GM19043 (cell line): Measurements from ENCODE around the gene MTHFD1.

Source experiments
- ATAC-seq: cut with Tn5 transposase; IDR thresholded peaks from one replicate; pipeline ENCODE4 v1.9.1; 2021; ENCODE audit warnings: low read depth; ENCODE audit not compliant: unreplicated experiment

Gene MTHFD1

GRCh38 chr14:64444984-64445845 is 57.1 kb downstream of the MTHFD1 start:
- ATAC-seq: peak; percentile 91

- ATAC-seq: no peak
Observed at GRCh38 chr14:64447876-64448670, 59.9 kb downstream of the MTHFD1 start.

DNA sequence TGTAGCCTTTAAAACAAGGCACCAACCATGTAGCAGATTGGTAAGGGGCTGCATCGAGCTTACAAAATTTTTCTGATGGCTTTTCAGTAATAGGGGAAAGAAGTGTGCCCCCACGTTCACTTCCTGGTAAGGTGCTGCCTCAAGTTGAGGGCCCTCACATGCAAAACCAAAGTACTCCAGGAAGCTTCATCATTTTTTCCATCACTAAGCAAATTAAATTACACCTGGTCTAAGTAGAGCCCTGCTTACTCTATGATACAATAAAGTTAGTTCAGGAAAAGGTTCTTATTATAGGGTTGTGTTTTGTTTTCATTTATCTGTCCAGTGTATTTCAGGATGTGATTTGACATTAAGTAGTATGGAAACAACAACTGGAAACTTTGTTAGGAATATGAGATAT is 62.1 kb downstream of the MTHFD1 start:
- no peak for ATAC-seq

DNA sequence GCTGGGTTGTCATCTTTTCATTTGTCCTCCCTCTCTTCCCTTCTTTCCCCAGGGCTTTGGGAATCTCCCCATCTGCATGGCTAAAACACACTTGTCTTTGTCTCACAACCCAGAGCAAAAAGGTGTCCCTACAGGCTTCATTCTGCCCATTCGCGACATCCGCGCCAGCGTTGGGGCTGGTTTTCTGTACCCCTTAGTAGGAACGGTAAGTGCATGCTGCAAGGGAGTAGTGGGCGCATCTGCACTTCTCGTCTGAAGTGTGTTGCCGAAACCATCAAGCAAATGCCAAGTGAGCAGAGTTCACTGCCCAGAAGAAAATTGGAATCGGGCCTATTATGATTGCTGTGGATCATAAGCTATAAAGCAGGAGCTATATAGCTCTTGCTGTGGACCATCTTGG is 66.5 kb downstream of the MTHFD1 start:
- no peak for ATAC-seq

- ATAC-seq: no peak
Observed at GRCh38 chr14:64459405-64460136, 71.4 kb downstream of the MTHFD1 start.

DNA sequence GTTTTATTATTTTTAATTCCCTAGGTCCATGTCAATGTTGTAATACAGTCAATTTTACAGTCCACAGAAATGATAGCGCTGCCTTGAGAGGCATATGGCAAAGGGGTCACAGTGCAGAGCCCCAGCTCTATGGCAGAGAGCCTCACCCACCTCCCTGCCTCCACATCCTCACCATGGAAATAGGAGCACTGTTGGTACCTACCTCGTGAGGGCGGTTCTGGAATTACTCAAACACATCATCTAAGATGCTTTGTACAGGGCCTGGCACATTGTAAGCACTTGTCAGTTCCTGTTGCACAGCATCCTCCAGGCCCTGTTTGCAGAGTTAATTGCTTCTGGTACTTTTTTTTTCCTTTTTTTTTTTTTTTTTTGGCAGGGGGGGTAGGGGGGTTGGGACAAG is 73.1 kb downstream of the MTHFD1 start:
- ATAC-seq: no peak

GRCh38 chr14:64463195-64463594 is 75.0 kb downstream of the MTHFD1 start:
- ATAC-seq: no peak

DNA sequence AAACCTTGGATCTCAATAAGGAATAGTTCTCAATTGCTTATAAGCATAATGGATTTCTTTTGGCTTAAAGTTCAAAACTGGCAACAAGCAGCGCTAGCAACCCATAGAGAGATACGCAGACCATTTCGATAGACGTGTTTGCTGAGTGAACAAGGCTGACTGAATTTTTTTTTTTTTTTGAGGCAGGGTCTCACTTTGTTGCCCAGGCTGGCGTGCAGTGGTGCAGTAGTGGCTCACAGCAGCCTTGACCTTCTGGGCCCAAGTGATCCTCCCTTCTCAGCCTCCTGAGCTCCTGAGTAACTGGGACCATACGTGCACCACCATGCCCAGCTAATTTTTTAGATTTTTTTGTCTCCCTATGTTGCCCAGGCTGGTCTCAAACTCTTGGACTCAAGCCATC is 75.7 kb downstream of the MTHFD1 start:
- ATAC-seq: no peak

GRCh38 chr14:64464651-64465050 is 76.5 kb downstream of the MTHFD1 start:
- no peak for ATAC-seq

- peak; percentile 53 for ATAC-seq
Observed at GRCh38 chr14:64465191-64465822, 77.2 kb downstream of the MTHFD1 start, which contains the start of gene AKAP5. Gene AKAP5 (plus strand): TSS chr14:64465499. CDS start chr14:64468395, 2,896 bp downstream.

- ATAC-seq: no peak
Observed at GRCh38 chr14:64465831-64466554, 77.8 kb downstream of the MTHFD1 start.

DNA sequence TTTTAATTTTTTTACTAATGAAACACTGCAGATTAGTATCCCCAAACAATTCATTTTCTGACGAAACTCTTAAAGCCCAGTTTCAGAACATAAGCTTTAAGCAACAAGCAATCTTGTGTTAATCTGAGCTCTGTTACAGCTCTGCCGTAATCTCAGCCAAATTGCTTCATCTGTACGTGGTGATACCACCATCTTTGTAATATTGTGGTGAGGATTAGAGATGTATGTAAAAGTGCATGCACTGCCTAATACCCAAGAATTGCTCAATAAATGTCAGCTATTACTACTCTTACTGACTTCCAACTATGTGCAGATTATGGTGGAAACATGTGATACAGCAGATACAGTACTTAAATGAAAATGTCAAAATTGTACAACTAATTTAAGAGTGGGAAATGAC is 78.9 kb downstream of the MTHFD1 start:
- ATAC-seq: no peak

- no peak for ATAC-seq
Observed at GRCh38 chr14:64467566-64467965, 79.4 kb downstream of the MTHFD1 start.

GRCh38 chr14:64468451-64468850 is 80.3 kb downstream of the MTHFD1 start:
- no peak for ATAC-seq

GRCh38 chr14:64474041-64474440 is 85.9 kb downstream of the MTHFD1 start:
- no peak for ATAC-seq

DNA sequence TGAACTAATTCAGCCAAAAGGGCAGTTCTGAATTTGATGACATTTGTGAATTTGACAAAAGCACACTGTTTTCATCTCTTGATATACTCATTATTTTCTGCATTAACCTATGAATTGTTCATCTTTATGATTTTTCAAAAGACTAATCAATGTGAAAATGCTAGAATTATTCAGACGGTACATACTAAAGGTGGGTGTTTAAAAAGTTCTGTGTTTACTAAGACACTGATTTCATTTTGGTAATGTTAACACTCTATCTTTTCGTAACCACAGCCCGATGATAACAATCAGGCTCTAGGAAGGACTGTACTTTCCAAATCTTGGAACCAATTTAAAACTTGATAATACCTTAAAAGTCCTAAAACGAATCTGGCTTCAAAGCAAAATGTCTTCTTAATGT is 86.5 kb downstream of the MTHFD1 start:
- no peak for ATAC-seq

DNA sequence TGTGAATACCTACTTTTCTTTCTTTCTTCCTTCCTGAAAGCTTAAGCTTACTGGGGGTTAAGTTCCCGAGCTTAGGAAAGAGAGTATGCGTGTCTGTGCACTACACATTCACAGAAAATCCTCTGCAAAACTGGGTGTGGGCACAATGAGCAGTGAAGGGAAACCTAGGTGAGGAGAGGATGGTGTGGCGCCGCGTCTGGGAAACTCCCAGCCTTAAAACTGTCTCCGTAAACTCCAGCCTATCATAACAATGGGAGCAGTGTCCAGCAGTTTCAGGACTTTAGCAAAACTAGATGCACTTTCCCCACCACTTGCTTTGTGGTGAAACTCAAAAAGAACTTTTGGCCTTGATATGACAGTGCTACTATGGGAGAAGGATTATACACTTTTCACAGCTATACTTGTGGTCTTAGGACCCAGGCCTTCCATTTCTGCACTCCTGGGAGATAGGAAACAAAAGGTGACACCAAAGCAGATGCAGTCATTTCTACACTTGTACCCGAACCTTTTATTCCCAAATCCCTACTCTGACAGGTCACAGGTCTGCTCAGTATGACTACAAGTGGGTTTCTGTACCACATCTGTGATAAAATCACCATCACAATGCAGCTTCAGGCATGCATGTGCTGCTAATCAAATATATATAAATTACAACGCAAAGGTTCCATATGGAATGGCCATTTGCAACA is 87.6 kb downstream of the MTHFD1 start:
- ATAC-seq: no peak

- no peak for ATAC-seq
Observed at GRCh38 chr14:64476438-64476837, 88.3 kb downstream of the MTHFD1 start.

- ATAC-seq: no peak
Observed at GRCh38 chr14:64478634-64479250, 90.6 kb downstream of the MTHFD1 start.
